Activated effector memory CD4-positive, alpha-beta T cell treated with Interleukin-2 at 50 U/mL for 16 hours (primary cell): ENCODE data around the gene TMEM219.
"Not testable (repeated sequence)": the region's sequence is repeated elsewhere in the genome, so short reads cannot be mapped to it uniquely, and the experiment has no call there.

Experiments used
- DNase-seq: peaks from one replicate; pipeline ENCODE4 v3.0.0-alpha.2; 2020

The TMEM219 gene

GRCh38 chr16:30016555-30017276 lies 54.8 kb downstream of the TMEM219 start:
- no peak for DNase-seq

GRCh38 chr16:30017277-30017656 lies 55.4 kb downstream of the TMEM219 start:
- DNase-seq = no peak

GRCh38 chr16:30017937-30018336 lies 56.1 kb downstream of the TMEM219 start:
- not testable (repeated sequence) for DNase-seq

DNA sequence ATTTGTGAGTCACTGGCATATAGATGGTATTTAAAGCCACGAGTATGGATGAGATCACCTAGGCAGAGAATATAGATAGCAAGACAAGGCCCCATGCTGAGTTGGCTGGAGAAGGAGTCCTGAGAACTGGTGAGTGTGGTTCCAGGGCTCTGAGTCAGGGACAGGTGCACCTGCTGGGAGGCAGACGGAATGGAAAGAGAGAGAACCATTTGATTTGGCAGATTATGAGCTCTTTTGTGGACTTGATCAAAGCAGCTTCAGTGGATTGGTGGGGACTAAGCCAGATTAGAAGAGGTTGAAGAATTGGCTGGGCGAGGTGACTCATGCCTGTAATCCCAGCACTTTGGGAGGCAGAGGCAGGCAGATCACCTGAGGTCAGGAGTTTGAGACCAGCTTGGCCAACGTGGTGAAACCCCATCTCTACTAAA lies 56.9 kb downstream of the TMEM219 start:
- DNase-seq = no peak
